Measurements from ENCODE around the gene FAM168A. TPM values are rescaled to one million over a fixed set of nuclear protein-coding genes. Genes with fewer than 3 reads are reported as not detected.

FAM168A gene
- total and polyA plus RNA-seq, 9 of the 15 experiments (the other 6 are each of a cell fraction or from before 2014, with no cell fraction given) = 0.44 to 7.2 (median 2.9) TPM

GRCh38 chr11:73376803-73377629 lies 220.9 kb downstream of the FAM168A start (continued):
- TF ChIP-seq ZNF280B (CRISPR knock-in tag; IDR thresholded peaks at IDR 0.05) (no peak), HMG20B (CRISPR knock-in tag; IDR thresholded peaks at IDR 0.05) (no peak), CREM (IDR thresholded peaks at IDR 0.05; ENCODE audit: low read depth) (peak; percentile 86), BACH1 (tag; IDR thresholded peaks at IDR 0.05) (no peak), CBX2 (IDR thresholded peaks at IDR 0.05; ENCODE audit: insufficient read depth, low read length, poor library complexity, severe bottlenecking) (no peak), MXD1 (CRISPR knock-in tag; IDR thresholded peaks at IDR 0.05; ENCODE audit: borderline replicate concordance, poor library complexity, severe bottlenecking) (no peak), CTBP1 (IDR thresholded peaks at IDR 0.05; ENCODE audit: borderline replicate concordance) (peak; percentile 88), DMBX1 (CRISPR knock-in tag; IDR thresholded peaks at IDR 0.05; ENCODE audit: borderline replicate concordance) (no peak), ZNF695 (CRISPR knock-in tag; IDR thresholded peaks at IDR 0.05) (no peak), CTCF (IDR thresholded peaks at IDR 0.05 in 2 of 3, conservative IDR thresholded peaks at IDR 0.05 in 1 of 3; ENCODE audit: insufficient read depth in 2 of 3, low read depth in 1 of 3, low read length in 3 of 3) (no peak), JUN (IDR thresholded peaks at IDR 0.05; ENCODE audit: borderline replicate concordance, low read depth, low read length) (peak; percentile 49; the same call in 1 of the 2 replicates), JUN (CRISPR knock-in tag; IDR thresholded peaks at IDR 0.05; ENCODE audit: borderline replicate concordance) (no peak; the same call in 1 of the 2 replicates), STAT6 (CRISPR knock-in tag; IDR thresholded peaks at IDR 0.05) (no peak), UBTF (IDR thresholded peaks at IDR 0.05; ENCODE audit: borderline replicate concordance in 1 of 2, low read depth in 2 of 2, low read length in 2 of 2) (no peak), SREBF1 (IDR thresholded peaks at IDR 0.05; ENCODE audit: borderline replicate concordance, low read depth, low read length) (no peak)
